Endothelial cell of umbilical vein (primary cell): ENCODE results near the gene CFAP210. TPM values are rescaled to one million over a fixed set of nuclear protein-coding genes. Genes with fewer than 3 reads are reported as not detected.

Experiments
- BruUV-seq: library from RNA; stranded (reverse); fragments of 400-500 nt; replicated peaks from 2 replicates; lab custom pipeline; 2021; lab: Mats Ljungman, UMichigan
- CTCF ChIA-PET: fragments of 300-600, 350-600 bp; sonication (Branson Sonifier 250); formaldehyde crosslinking; loops from one replicate; lab custom pipeline; 2021; ENCODE audit warnings: antibody characterized with exemption, inconsistent platforms; lab: Charles Lee
- POLR2A ChIA-PET: fragments of 300-600, 350-600 bp; sonication (Branson Sonifier 250); formaldehyde crosslinking; loops from one replicate; lab custom pipeline; 2021; ENCODE audit warnings: antibody characterized with exemption, inconsistent platforms; lab: Charles Lee
- DNase-seq: peaks from one replicate; pipeline ENCODE4 v3.0.0-alpha.2; 2011; ENCODE audit warnings: low read depth, low spot score
- FAIRE-seq: peaks from 2 replicates; lab custom pipeline; 2011; peaks lifted over from hg19 to GRCh38; lab: Jason Lieb, UNC
- H2AFZ ChIP-seq: 2 replicates; pipeline ENCODE4 v1.6.0; 2012; ENCODE audit warnings: low read depth, low read length, control low read depth, inconsistent platforms
- H3K27ac ChIP-seq: 2 replicates; pipeline ENCODE4 v1.5.1; 2011; ENCODE audit warnings: low read depth, mild to moderate bottlenecking, control low read depth, low read length, moderate library complexity; ENCODE audit not compliant: insufficient read depth
- H3K27me3 ChIP-seq, 2 experiments: 2 replicates each; pipeline versions ENCODE4 v1.6.0 to v1.6.1; 2011; ENCODE audit warnings: low read length in 2 of 2, mixed read lengths in 1 of 2; ENCODE audit not compliant: control insufficient read depth in 2 of 2, insufficient read depth in 2 of 2
- H3K36me3 ChIP-seq, 2 experiments: 2 replicates in 1 of 2; 3 replicates in 1 of 2; pipeline ENCODE4 v1.5.1; 2011; ENCODE audit warnings: low read length in 2 of 2, mild to moderate bottlenecking in 1 of 2, moderate library complexity in 1 of 2; ENCODE audit not compliant: control insufficient read depth in 2 of 2, insufficient read depth in 2 of 2; ENCODE audit errors: extremely low read depth in 1 of 2
- H3K4me1 ChIP-seq: 3 replicates; pipeline ENCODE4 v1.5.1; 2011; ENCODE audit warnings: mild to moderate bottlenecking, low read length; ENCODE audit not compliant: control insufficient read depth, insufficient read depth; ENCODE audit errors: extremely low read depth
- H3K4me2 ChIP-seq: 2 replicates; pipeline ENCODE4 v1.6.1; 2011; ENCODE audit warnings: low read length, control low read depth, mixed read lengths; ENCODE audit not compliant: insufficient read depth
- H3K4me3 ChIP-seq, 3 experiments: fragments of 200-600 bp in 1 of 3; sonication (generic), shearing (Covaris generic) in 1 of 3; replicated peaks in 1 of 3; 2 replicates each; pipeline ENCODE4 v1.5.1; 2011 to 2016; ENCODE audit warnings: control low read depth in 3 of 3, low read length in 3 of 3, mild to moderate bottlenecking in 2 of 3, inconsistent platforms in 1 of 3, low read depth in 1 of 3, moderate library complexity in 1 of 3; ENCODE audit not compliant: insufficient read depth in 1 of 3
- H3K79me2 ChIP-seq: 2 replicates; pipeline ENCODE4 v1.6.0; 2012; ENCODE audit warnings: low read length, inconsistent platforms; ENCODE audit not compliant: control insufficient read depth, insufficient read depth
- H3K9ac ChIP-seq: replicated peaks from 2 replicates; pipeline ENCODE3; 2011; ENCODE audit warnings: low read length, control low read depth; ENCODE audit not compliant: insufficient read depth; ENCODE audit errors: extremely low read depth
- H3K9me1 ChIP-seq: replicated peaks from 3 replicates; pipeline ENCODE4 v1.6.0; 2011; ENCODE audit warnings: mild to moderate bottlenecking, low read length; ENCODE audit not compliant: control insufficient read depth, insufficient read depth; ENCODE audit errors: extremely low read depth
- H3K9me3 ChIP-seq: replicated peaks from 2 replicates; pipeline ENCODE4 v1.5.1; 2012; ENCODE audit warnings: low read length, inconsistent platforms; ENCODE audit not compliant: control insufficient read depth, insufficient read depth
- H4K20me1 ChIP-seq: replicated peaks from 2 replicates; pipeline ENCODE3; 2011; ENCODE audit warnings: mild to moderate bottlenecking, low read length; ENCODE audit not compliant: control insufficient read depth, insufficient read depth; ENCODE audit errors: extremely low read depth
- CTCF ChIP-seq, 2 donors: IDR thresholded peaks; 1 replicate in 1 of 2; 2 replicates in 1 of 2; pipeline ENCODE4 v1.5.1; 2011; ENCODE audit warnings: low read length in 2 of 2, mild to moderate bottlenecking in 2 of 2, moderate library complexity in 2 of 2, control low read depth in 1 of 2, inconsistent platforms in 1 of 2, low read depth in 1 of 2; ENCODE audit not compliant: insufficient read depth in 1 of 2; ENCODE audit errors: extremely low read depth in 1 of 2
- EZH2 ChIP-seq: IDR thresholded peaks from 2 replicates; pipeline ENCODE4 v1.6.1; 2012; ENCODE audit warnings: borderline replicate concordance, low read depth, mild to moderate bottlenecking, moderate library complexity, low read length, inconsistent platforms; ENCODE audit not compliant: severe bottlenecking
- FOS ChIP-seq: IDR thresholded peaks from 2 replicates; pipeline ENCODE4 v1.6.1; 2011; ENCODE audit warnings: mild to moderate bottlenecking, low read length, moderate library complexity, borderline replicate concordance; ENCODE audit not compliant: insufficient read depth
- GATA2 ChIP-seq: IDR thresholded peaks from 2 replicates; pipeline ENCODE4 v1.7.0; 2011; ENCODE audit warnings: low read depth, mild to moderate bottlenecking, moderate library complexity, mixed read lengths, low read length; ENCODE audit not compliant: insufficient read length, insufficient read depth
- JUN ChIP-seq: IDR thresholded peaks from 2 replicates; pipeline ENCODE4 v1.6.1; 2011; ENCODE audit warnings: borderline replicate concordance, low read depth; ENCODE audit not compliant: insufficient read length, insufficient read depth
- MYC ChIP-seq: IDR thresholded peaks from one replicate; pipeline ENCODE4 v1.6.1; 2011; ENCODE audit warnings: mild to moderate bottlenecking, low read depth, low read length
- POLR2A ChIP-seq: IDR thresholded peaks from 2 replicates; pipeline ENCODE4 v1.6.1; 2012; ENCODE audit warnings: low read depth, mild to moderate bottlenecking, control low read depth, low read length
- POLR2AphosphoS5 ChIP-seq: IDR thresholded peaks from 2 replicates; pipeline ENCODE4 v1.6.1; 2012; ENCODE audit warnings: low read depth, mild to moderate bottlenecking, control low read depth, low read length, moderate library complexity; ENCODE audit not compliant: insufficient read depth
- dilution Hi-C: fragments of 300-500 bp; cut with MboI; formaldehyde crosslinking; loops from one replicate; pipeline ENCODE4 v1.15.0; 2019; ENCODE audit warnings: low sequenced_read_pairs; ENCODE audit not compliant: extremely low pct_ligation_motif_present
- intact Hi-C: fragments of 100-400 bp; cut with micrococcal nuclease; formaldehyde crosslinking; loops from one replicate; pipeline ENCODE4 v1.10.0; 2022
- polyA plus RNA-seq, 4 experiments: library from polyadenylated mRNA; depleted of rRNA in 3 of 4; stranded (reverse) in 3 of 4; unstranded in 1 of 4; fragments of >200 nt; gene quantifications; 2 replicates each; pipeline versions ENCODE4 v1.2.1 to v1.2.3, GENCODE V29; 2011 to 2012; ENCODE audit warnings: missing spikeins in 1 of 4
- total RNA-seq: library from RNA; stranded (reverse); gene quantifications from 2 replicates; pipeline ENCODE4 v1.2.3, GENCODE V29; 2021
- TF ChIP-seq, protein P1 (sequence below): IDR thresholded peaks from 2 replicates; pipeline ENCODE4 v1.6.1; 2011; ENCODE audit not compliant: insufficient read depth, insufficient read length

Gene CFAP210
- total and polyA plus RNA-seq, 2 donors (not counting 3 experiments of a cell fraction or from before 2014, with no cell fraction given) = not detected

DNA sequence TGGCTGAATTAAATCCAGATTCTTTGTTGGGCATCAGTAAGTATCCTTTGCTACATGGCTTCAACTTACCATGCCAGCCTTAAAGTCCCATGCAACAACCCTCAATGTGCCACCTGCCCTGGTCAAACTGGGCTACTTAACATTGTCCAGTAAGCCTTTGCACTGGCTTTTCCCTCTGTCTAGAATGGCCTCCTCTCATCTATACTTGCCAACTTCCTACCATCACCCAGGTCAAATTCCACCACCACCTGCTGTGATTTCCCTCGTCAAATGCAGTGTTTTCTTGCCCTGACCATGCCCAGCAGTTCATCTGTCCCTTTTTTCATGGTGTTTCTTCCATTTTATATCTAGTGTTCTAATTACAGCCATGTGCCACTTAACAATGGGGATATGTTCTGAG lies 45.1 kb upstream of the CFAP210 start:
- Histone ChIP-seq H3K9me3 (no peaks in the 10 kb centered on the region), H3K79me2 (no peaks in the 10 kb centered on the region), H3K36me3 (peaks cover 5% of the 10 kb centered on the region in 2 experiments), H4K20me1 (no peaks in the 10 kb centered on the region), H3K9me1 (no peaks in the 10 kb centered on the region), H3K4me3 (no peak overlapping the region), H3K27ac (no peak overlapping the region), H3K9ac (no peak overlapping the region), H3K4me1 (peaks cover 6% of the 10 kb centered on the region), H3K27me3 (no peaks in the 10 kb centered on the region), H3K4me2 (no peak overlapping the region), H2AFZ (no peak overlapping the region)
- CTCF ChIA-PET = no interaction called here
- intact Hi-C loops (no loop called here), dilution Hi-C loops (no loop called here)
- TF ChIP-seq, protein P1, sequence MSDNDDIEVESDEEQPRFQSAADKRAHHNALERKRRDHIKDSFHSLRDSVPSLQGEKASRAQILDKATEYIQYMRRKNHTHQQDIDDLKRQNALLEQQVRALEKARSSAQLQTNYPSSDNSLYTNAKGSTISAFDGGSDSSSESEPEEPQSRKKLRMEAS = no peak
- no peak for TF ChIP-seq EZH2
- TF ChIP-seq POLR2AphosphoS5 = no peak
- TF ChIP-seq JUN = no peak
- TF ChIP-seq POLR2A = no peak
- no peak for TF ChIP-seq FOS
- no peak for TF ChIP-seq MYC
- TF ChIP-seq GATA2 = no peak
- no peak for TF ChIP-seq CTCF (IDR thresholded peaks at IDR 0.05; ENCODE audit: extremely low read depth in 1 of 2, insufficient read depth in 1 of 2, low read depth in 1 of 2, low read length in 2 of 2)
- POLR2A ChIA-PET = no interaction called here
- DNase-seq (no peak), FAIRE-seq (no peak)
- no TSS peak for BruUV-seq
